Measurements from ENCODE around the gene AXIN2.
A peak's percentile ranks its signal among the peaks of the same experiment; 100 is the strongest.
"Not testable (repeated sequence)": the region's sequence is repeated elsewhere in the genome, so short reads cannot be mapped to it uniquely, and the experiment has no call there.

AXIN2 gene

GRCh38 chr17:65527857-65528591, 33.4 kb downstream of the AXIN2 start:
- TF ChIP-seq FOXP2 (optimal IDR thresholded peaks at IDR 0.05; ENCODE audit: control extremely low read depth, extremely low read length, insufficient read depth) (no peak), EZH2 (IDR thresholded peaks at IDR 0.05) (no peak), POLR2AphosphoS5 (IDR thresholded peaks at IDR 0.05; ENCODE audit: borderline replicate concordance, low read depth, low read length) (no peak)
- DNase-seq (ENCODE audit: low read depth, low spot score) = no peak
- no peak overlapping the region for H3K9ac ChIP-seq (ENCODE audit: insufficient read length)
- no peak overlapping the region for H3K27ac ChIP-seq
- no peaks in the 10 kb centered on the region for H3K9me3 ChIP-seq (ENCODE audit: low read depth, low read length)
- H3K4me3 ChIP-seq = no peak overlapping the region
- H3K36me3 ChIP-seq (ENCODE audit: insufficient read depth, low read length) = peaks cover under 1% of the 10 kb centered on the region; the same call in 1 of the 2 replicates

- H3K9ac ChIP-seq (ENCODE audit: insufficient read length) = no peak overlapping the region
- no peak overlapping the region for H3K4me3 ChIP-seq
- H3K36me3 ChIP-seq (ENCODE audit: insufficient read depth, low read length) = no peaks in the 10 kb centered on the region
- no peaks in the 10 kb centered on the region for H3K9me3 ChIP-seq (ENCODE audit: low read depth, low read length)
- TF ChIP-seq EZH2 (IDR thresholded peaks at IDR 0.05) (no peak), FOXP2 (optimal IDR thresholded peaks at IDR 0.05; ENCODE audit: control extremely low read depth, extremely low read length, insufficient read depth) (no peak), POLR2AphosphoS5 (IDR thresholded peaks at IDR 0.05; ENCODE audit: borderline replicate concordance, low read depth, low read length) (no peak)
- no peak for DNase-seq (ENCODE audit: low read depth, low spot score)
- no peak overlapping the region for H3K27ac ChIP-seq
These were observed 34.1 kb downstream of the AXIN2 start for GRCh38 chr17:65527381-65527780.

GRCh38 chr17:65526854-65527253, 34.6 kb downstream of the AXIN2 start:
- not testable (repeated sequence) for H3K27ac ChIP-seq; DNase-seq (ENCODE audit: low read depth, low spot score); H3K36me3 ChIP-seq (ENCODE audit: insufficient read depth, low read length); H3K9me3 ChIP-seq (ENCODE audit: low read depth, low read length); H3K9ac ChIP-seq (ENCODE audit: insufficient read length); H3K4me3 ChIP-seq

GRCh38 chr17:65523853-65524664, 37.4 kb downstream of the AXIN2 start:
- H3K36me3 ChIP-seq (ENCODE audit: insufficient read depth, low read length) = no peaks in the 10 kb centered on the region
- H3K9me3 ChIP-seq (ENCODE audit: low read depth, low read length) = no peaks in the 10 kb centered on the region
- peak overlapping the region; percentile 23 for H3K9ac ChIP-seq (ENCODE audit: insufficient read length)
- peak overlapping the region; percentile 43; the same call in 1 of the 2 replicates for H3K4me3 ChIP-seq
- DNase-seq (ENCODE audit: low read depth, low spot score) = no peak
- peak overlapping the region; percentile 58; the same call in 1 of the 2 replicates for H3K27ac ChIP-seq
- no peak for TF ChIP-seq POLR2AphosphoS5 (IDR thresholded peaks at IDR 0.05; ENCODE audit: borderline replicate concordance, low read depth, low read length)
- no peak for TF ChIP-seq EZH2 (IDR thresholded peaks at IDR 0.05)
- TF ChIP-seq FOXP2 (optimal IDR thresholded peaks at IDR 0.05; ENCODE audit: control extremely low read depth, extremely low read length, insufficient read depth) = no peak

- Histone ChIP-seq H3K36me3 (ENCODE audit: insufficient read depth, low read length) (no peaks in the 10 kb centered on the region), H3K9ac (ENCODE audit: insufficient read length) (peak overlapping the region; percentile 23), H3K4me3 (peak overlapping the region; percentile 43; the same call in 1 of the 2 replicates), H3K9me3 (ENCODE audit: low read depth, low read length) (no peaks in the 10 kb centered on the region), H3K27ac (peak overlapping the region; percentile 58; the same call in 1 of the 2 replicates)
- DNase-seq (ENCODE audit: low read depth, low spot score) = no peak
- TF ChIP-seq POLR2AphosphoS5 (IDR thresholded peaks at IDR 0.05; ENCODE audit: borderline replicate concordance, low read depth, low read length) (no peak), FOXP2 (optimal IDR thresholded peaks at IDR 0.05; ENCODE audit: control extremely low read depth, extremely low read length, insufficient read depth) (no peak), EZH2 (IDR thresholded peaks at IDR 0.05) (no peak)
These were observed 38.0 kb downstream of the AXIN2 start for GRCh38 chr17:65523411-65523810.

GRCh38 chr17:65522751-65523404, 38.6 kb downstream of the AXIN2 start:
- Histone ChIP-seq H3K9ac (ENCODE audit: insufficient read length) (no peak overlapping the region), H3K27ac (no peak overlapping the region), H3K9me3 (ENCODE audit: low read depth, low read length) (no peaks in the 10 kb centered on the region), H3K36me3 (ENCODE audit: insufficient read depth, low read length) (no peaks in the 10 kb centered on the region), H3K4me3 (no peak overlapping the region)
- no peak for DNase-seq (ENCODE audit: low read depth, low spot score)
- TF ChIP-seq FOXP2 (optimal IDR thresholded peaks at IDR 0.05; ENCODE audit: control extremely low read depth, extremely low read length, insufficient read depth) (no peak), POLR2AphosphoS5 (IDR thresholded peaks at IDR 0.05; ENCODE audit: borderline replicate concordance, low read depth, low read length) (no peak), EZH2 (IDR thresholded peaks at IDR 0.05) (no peak)

GRCh38 chr17:65519462-65519861, 42.0 kb downstream of the AXIN2 start:
- H3K9me3 ChIP-seq (ENCODE audit: low read depth, low read length) = no peaks in the 10 kb centered on the region
- no peak overlapping the region for H3K27ac ChIP-seq
- no peak overlapping the region for H3K4me3 ChIP-seq
- DNase-seq (ENCODE audit: low read depth, low spot score) = no peak
- no peak overlapping the region for H3K9ac ChIP-seq (ENCODE audit: insufficient read length)
- no peaks in the 10 kb centered on the region for H3K36me3 ChIP-seq (ENCODE audit: insufficient read depth, low read length)
- TF ChIP-seq FOXP2 (optimal IDR thresholded peaks at IDR 0.05; ENCODE audit: control extremely low read depth, extremely low read length, insufficient read depth) (no peak), EZH2 (IDR thresholded peaks at IDR 0.05) (no peak), POLR2AphosphoS5 (IDR thresholded peaks at IDR 0.05; ENCODE audit: borderline replicate concordance, low read depth, low read length) (no peak)

- H3K9me3 ChIP-seq (ENCODE audit: low read depth, low read length) = no peaks in the 10 kb centered on the region
- no peaks in the 10 kb centered on the region for H3K36me3 ChIP-seq (ENCODE audit: insufficient read depth, low read length)
- no peak overlapping the region for H3K27ac ChIP-seq
- H3K9ac ChIP-seq (ENCODE audit: insufficient read length) = no peak overlapping the region
- no peak overlapping the region for H3K4me3 ChIP-seq
- DNase-seq (ENCODE audit: low read depth, low spot score) = no peak
- TF ChIP-seq POLR2AphosphoS5 (IDR thresholded peaks at IDR 0.05; ENCODE audit: borderline replicate concordance, low read depth, low read length) = no peak
- TF ChIP-seq EZH2 (IDR thresholded peaks at IDR 0.05) = no peak
- TF ChIP-seq FOXP2 (optimal IDR thresholded peaks at IDR 0.05; ENCODE audit: control extremely low read depth, extremely low read length, insufficient read depth) = no peak
These were observed 43.2 kb downstream of the AXIN2 start for GRCh38 chr17:65518256-65518655.

Data from SK-N-MC (cell line).